ENCODE data around the gene ST8SIA4.
A peak's percentile ranks its signal among the peaks of the same experiment; 100 is the strongest.

Gene ST8SIA4

GRCh38 chr5:100903039-100903887 lies at the start of gene ST8SIA4:
ST8SIA4 (minus strand) TSS chr5:100903282; CDS start chr5:100902955, 327 bp downstream.
- peak; percentile 8 for DNase-seq (ENCODE audit: low spot score)

DNA sequence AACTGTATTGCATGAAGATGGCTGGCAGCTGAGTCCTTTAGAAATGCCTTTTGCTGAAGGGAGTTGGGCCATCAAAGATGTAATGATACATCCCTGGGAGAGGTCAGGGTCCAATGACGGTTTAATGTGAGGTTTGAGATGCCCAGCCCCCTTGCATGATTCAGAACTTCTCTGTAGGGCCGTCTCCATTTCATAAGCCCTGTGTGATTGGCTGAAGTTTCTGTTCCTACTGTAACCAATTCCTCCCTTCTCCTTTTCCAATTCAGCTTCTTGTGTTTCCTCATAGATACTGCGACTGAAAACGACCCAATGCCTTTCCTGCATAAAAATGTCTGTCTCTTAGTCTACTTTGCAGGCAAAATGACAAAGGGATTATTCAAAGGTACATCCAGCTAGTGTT lies 47.9 kb upstream of the ST8SIA4 start:
- no peak for DNase-seq (ENCODE audit: low spot score)

GRCh38 chr5:100913298-100913697 lies 10.2 kb upstream of the ST8SIA4 start:
- no peak for DNase-seq (ENCODE audit: low spot score)

DNA sequence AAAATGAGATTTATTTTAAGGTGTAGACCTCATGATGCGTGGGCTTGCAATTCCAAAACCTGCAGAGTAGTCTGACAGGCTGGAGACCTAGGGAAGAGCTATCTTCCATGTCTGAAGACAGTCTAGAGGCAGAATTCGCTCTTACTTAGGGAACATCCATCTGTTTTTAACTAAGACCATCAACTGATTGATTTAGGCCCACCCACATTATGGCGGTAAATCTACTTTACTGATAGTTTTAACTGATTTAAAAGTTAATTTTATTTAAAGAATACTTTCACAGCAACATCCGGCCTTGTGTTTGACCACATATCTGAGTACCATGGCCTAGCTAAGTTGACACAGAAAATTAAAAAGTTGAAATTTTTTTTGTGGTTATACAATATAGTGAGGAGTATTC lies 6.0 kb upstream of the ST8SIA4 start:
- DNase-seq (ENCODE audit: low spot score): no peak

- no peak for DNase-seq (ENCODE audit: low spot score)
These were observed 2.3 kb upstream of the ST8SIA4 start for GRCh38 chr5:100905259-100905914.

DNA sequence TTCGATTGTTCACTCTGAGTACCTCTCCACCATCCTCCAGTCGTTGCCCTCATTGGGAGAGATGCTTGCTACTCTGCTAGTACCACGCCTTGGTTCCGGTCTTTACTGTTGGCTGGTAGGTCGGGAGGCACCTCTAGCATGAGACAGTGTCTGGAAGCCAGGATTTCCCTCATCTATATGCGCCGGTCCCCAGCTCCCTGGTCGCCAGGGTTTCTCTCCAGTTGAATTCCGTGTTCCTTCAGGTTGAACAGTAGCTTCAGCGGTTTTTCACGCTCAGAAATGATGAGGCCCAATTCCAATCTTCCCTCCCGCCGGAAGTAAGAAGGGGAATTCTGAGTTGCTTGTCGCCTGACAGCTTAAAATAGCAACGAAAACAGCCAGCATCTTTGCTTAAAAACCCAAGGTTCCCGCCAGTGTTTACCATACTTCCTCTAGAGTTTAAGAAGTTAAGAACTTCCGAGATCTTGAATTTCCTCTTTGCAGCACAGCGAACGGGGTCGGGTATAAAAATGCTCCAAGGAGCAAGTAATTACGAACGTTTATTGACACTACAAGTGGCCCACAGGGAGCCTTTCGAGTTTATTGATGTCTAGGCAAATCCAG lies 1.3 kb upstream of the ST8SIA4 start:
- no peak for DNase-seq (ENCODE audit: low spot score)

GRCh38 chr5:100902440-100903038 lies 543 bp downstream of the ST8SIA4 start:
- no peak for DNase-seq (ENCODE audit: low spot score)

DNA sequence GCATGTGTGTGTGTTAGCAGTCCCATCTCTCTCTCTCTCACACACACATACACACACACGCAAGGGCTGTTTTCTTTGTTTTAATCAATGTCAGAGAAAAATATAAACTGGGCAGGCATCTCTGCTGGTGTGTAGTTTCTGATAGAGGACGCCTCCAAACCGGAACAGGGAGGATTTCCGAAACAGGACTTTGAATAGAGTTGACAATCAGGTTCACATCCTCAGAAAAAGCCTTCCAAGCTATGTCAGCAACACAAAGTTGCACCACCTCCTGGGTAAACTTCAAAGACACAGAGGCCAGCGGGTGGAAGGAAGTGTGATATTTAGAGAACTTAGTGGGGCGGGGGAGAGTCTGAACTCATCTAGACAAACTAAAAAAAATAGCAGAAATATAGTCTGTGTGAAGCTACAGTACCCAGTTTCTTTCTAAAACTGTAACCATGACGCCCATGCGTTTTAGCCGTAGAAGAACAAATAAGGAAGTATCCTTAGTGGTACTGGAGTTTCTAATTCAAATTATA lies 1.2 kb downstream of the ST8SIA4 start:
- DNase-seq (ENCODE audit: low spot score): no peak

GRCh38 chr5:100900796-100901781 lies 2.0 kb downstream of the ST8SIA4 start:
- no peak for DNase-seq (ENCODE audit: low spot score)

DNA sequence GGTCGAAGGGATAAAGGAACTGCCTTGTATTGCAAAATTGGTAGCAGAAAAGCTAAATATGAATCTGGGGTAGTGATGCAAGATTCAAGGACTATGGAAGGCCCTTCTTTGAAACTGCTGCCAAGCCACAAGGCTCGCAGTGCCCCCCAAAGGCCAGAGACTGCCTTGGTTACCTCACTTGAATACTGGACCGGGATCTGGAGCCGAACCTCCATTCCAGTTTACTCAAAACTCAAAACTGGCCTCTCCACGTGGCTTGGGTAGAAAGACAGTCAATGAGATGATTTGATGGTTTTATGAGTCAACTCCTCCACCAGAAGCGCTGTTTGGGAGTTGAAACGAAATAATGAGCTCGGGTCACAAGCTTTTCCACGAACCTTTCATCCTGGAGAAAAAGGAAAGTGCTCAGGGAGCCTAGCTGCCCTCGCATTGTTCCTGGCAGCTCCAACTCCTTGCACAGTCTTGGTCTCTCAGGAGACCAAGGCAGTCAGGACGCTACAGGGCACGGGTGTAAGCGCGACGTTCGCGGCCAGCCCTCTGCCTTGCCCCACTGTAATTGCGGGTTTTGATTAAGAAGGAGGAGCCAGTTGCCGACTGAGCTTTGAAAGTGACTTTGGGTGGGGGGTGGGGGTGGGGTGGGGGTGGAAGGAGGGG lies 2.8 kb downstream of the ST8SIA4 start:
- no peak for DNase-seq (ENCODE audit: low spot score)

DNA sequence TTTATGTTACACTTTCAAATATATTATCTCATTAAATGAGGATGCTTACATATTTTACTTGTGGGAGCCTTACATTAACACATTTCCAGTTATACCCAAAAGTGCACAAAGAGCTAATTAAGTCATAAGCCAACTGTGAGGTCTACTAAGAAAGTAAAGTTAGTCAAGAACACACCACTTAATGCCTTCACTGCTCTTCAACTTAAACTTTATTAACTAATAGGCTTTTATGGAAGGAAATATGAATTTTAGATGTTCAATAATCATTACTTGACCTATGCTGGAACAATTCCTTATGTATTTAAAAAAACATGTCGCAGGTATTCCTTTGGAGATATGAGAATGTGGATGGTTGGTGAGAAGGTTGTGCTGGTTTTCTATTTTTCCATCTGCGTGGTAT lies 3.4 kb downstream of the ST8SIA4 start:
- no peak for DNase-seq (ENCODE audit: low spot score)

DNA sequence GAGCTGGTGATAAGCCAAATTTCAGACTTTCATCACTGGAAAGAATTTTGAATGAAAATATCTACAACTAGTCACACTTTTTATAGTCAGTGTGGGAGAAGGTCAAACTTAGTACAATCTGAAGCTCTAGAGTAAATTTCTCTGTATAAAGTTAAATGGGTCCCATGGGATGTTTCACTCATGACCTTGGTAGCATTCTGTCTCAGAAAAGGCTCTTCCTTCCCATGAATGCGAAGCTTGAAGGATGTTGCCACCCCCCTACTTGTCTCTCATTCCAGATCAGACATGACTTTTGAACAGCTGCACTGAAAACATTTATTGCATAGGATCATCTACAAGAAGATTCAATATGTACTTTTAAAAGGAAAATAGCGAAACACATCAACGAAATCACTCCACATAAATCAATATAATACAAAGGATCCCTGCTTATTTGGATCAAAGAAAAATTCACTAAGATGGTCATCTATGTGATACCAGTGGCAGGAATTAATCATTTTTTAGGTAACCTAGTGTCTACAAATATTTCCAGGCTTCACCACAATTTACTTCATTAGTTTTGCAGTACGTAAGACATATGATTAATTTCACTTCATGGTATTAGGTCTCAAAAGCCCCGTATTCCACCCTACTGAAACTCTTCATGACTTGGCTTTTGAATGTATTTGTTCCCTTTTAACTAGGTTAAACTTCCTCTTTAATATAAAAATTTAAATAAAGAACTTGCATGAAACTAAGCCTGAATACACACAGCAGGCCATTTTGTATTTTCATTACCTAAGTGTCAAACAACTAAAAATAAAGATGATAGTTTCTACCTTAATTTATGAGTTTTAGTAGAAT lies 4.4 kb downstream of the ST8SIA4 start:
- DNase-seq (ENCODE audit: low spot score): no peak

GRCh38 chr5:100896054-100896453 lies 7.0 kb downstream of the ST8SIA4 start:
- DNase-seq (ENCODE audit: low spot score): no peak

- no peak for DNase-seq (ENCODE audit: low spot score)
These were observed 12.5 kb downstream of the ST8SIA4 start for GRCh38 chr5:100890461-100891008.

DNA sequence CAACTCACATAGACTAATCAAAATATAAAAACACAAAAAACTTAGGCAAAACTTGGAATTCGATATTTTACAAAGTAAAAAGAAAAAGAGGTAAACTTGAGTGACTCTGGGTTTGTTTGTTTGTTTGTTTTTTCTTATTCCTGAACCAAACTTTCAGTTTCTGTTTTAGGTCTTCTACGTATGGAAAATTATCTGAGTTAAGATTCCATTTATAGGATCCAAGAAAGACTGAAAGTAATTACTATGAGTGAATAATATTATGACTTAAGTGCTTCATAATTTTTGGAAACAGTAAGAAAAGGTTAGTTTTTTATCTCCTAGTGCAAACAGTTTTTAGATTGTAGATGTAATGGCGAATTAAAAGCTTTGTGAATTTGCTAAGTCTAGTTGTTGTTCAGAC lies 13.2 kb downstream of the ST8SIA4 start:
- no peak for DNase-seq (ENCODE audit: low spot score)

- DNase-seq (ENCODE audit: low spot score): no peak
These were observed 13.8 kb downstream of the ST8SIA4 start for GRCh38 chr5:100889165-100889743.

- no peak for DNase-seq (ENCODE audit: low spot score)
These were observed 25.8 kb downstream of the ST8SIA4 start for GRCh38 chr5:100877274-100877673.

- DNase-seq (ENCODE audit: low spot score): no peak
These were observed 30.5 kb downstream of the ST8SIA4 start for GRCh38 chr5:100872408-100873190.

All from AG08396 (cell line).